GM11168 (cell line): ENCODE data around the gene DAG1.

Experiments used
- in situ Hi-C: fragments of 300-500 bp; cut with MboI; formaldehyde crosslinking; loops from one replicate; pipeline ENCODE4 v1.12.0; 2022; ENCODE audit warnings: low sequenced_read_pairs; ENCODE audit not compliant: unreplicated experiment

DAG1 gene

DNA sequence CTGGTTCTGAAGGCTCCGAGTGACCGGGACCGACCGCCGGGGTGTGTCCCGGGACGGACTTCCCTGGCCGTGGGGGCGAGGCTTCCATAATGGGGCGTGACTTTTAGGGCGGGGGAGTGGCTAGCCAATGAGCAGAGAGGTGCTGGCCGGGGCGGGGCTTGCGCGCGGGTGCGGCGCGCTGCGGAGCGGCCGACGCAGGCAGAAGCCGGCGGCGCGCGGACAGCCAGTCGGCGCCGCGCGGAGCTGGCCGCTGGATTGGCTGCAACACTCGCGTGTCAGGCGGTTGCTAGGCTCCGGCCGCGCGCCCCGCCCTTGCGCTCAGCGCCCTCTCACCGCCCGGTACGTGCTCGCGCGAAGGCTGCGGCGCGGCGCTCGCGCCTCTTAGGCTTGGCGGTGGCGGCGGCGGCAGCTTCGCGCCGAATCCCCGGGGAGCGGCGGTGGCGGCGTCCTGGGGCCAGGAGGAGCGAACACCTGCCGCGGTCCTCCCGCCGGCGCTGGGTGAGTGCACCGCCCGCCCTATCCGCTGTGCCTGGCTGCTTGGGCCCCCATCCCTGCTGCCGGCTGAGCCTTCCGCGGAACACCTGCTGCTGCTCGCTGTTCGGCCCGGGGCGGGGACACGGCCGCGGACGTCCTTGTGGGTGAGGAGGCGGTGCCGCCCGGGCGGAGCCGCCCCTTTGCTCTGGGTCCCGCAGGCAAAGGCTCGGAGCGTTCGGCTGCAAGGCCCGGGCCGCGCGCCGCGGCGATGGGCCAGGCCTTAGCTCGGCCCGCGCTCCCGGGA lies at the start of gene DAG1:
DAG1 (plus strand) TSS at position 332 of the 778 bp plus-strand sequence. CDS start 40,268 bp downstream, outside the sequence.
- in situ Hi-C loops, result no loop called here

DNA sequence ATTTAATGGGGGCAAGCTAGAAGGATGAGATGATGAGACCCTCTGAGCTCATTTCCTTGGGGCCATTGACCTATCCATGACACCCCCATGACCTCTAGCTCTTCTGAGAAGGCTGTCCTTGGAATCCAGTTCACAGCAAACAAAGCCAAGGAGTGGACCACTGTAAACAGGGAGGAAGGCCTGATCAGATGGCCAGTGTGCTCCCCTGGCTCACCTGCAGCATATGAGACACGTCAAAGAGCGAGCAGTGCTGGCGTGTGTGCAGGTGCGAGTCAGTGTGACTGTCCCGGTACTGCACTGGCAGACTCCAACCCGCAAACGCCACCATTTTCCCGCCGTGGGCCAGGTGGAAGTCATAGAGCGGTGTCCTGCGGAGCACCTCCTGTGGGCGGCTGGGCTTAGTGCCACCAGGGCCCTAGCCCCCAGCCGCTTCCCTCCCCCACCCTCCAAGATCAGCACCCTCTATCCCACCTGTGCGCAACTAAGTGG lies 48.1 kb upstream of the DAG1 start:
- in situ Hi-C loops, result no loop called here

DNA sequence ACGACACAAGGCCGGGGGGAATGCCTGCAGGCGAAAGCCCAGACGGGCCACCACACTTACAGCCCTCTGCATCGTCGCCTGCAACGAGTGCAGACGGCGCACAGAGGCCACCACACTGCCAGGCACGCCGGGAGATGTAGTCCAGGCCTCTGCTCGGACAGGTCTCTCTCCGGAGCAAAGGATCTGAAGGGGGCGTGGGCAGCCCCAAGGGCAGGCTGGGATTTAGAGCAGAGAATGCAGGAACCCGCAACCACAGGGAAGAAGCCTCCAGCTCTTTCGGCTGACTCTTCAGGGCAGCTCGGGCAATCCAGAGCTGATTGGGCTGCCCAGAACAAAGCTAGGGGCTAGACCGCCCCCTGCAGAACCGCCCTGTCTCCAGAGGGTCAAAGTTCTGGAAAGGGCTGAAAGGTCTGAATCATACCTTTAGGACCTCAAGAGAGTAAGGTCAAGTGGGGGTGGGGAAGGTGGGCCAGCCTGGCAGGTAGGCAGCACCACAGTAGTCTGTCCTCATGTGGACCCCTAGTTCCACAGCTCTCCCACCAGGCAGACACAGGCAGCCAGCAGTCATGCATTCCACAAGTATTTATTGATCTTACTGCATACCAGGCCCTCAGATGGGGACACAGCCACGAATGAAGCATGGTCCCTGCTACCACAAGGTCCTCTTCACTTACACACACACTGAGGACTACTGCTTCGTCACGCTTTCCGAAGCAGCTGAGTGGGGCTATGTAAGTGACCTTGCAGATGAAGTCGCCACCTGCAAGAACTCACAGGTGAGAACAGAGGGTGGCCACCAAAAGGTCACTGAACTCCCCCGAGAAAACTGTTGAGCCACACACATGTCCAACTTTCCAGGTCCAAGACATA lies 47.5 kb upstream of the DAG1 start, which contains the start of gene AMT:
AMT (minus strand) TSS at position 95 of the 870 bp plus-strand sequence; CDS start at position 72, 23 bp downstream.
- in situ Hi-C loops, result no loop called here

DNA sequence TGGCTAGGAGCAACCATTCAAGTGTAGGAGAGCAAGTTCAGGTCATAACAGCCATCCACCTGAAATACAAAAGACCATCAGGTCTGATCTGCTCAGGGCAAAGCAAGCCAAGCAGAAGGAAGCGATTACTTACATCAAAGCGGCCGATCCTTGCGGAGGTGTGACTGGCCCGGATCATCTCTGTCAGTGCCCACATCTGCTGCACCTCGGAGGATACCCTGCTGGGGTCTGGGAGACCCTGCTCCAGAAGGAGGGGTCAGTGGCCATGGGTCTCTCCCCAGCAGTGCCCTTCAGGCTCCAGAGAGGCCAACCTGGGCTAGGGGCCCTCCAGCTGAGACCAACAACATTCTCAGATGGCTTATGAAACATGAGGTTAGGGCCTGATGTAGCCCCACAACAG lies 45.3 kb upstream of the DAG1 start:
- in situ Hi-C loops, result loop anchor here (25.0 kb wide), 1 partner anchor 263 kb away; the partner anchor contains the start of genes CCDC71 and KLHDC8B

DNA sequence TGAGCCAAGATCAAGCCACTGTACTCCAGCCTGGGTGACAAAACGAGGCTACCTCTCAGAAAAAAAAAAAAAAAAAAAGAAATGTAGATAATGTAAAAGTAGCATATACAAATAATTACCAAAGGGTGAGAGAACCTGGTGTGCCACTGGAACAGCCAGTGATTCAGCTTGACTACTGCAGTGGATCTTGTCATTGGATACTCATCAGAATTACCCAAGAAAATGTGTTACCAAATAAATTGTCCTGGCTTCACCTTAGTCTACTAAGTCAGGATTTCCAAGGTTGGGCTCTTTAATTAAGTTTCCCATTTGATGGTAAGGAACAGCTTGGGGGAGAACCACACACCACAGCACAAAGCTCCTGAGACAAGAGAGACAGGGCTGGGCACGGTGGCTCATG lies 42.5 kb upstream of the DAG1 start:
- in situ Hi-C loops, result loop anchor here (25.0 kb wide), 1 partner anchor 265 kb away; the partner anchor contains the start of genes CCDC71 and KLHDC8B

DNA sequence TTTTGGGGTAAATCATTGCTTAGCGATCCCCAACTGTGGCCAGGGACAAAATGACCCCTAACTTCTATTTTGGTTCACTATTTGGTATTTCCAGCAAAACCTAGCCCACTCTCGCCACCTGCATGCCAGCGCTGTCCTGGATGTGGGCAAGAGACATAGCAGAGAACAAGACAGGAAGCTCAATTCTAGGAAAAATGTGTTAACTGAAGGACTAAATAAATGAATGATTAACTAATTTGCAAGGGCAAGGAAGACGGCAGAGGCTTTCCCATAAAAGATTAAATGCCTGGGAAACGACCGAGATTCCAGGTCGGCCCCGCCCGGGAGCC lies 41.4 kb upstream of the DAG1 start:
- in situ Hi-C loops, result loop anchor here (25.0 kb wide), 1 partner anchor 266 kb away; the partner anchor contains the start of genes CCDC71 and KLHDC8B

DNA sequence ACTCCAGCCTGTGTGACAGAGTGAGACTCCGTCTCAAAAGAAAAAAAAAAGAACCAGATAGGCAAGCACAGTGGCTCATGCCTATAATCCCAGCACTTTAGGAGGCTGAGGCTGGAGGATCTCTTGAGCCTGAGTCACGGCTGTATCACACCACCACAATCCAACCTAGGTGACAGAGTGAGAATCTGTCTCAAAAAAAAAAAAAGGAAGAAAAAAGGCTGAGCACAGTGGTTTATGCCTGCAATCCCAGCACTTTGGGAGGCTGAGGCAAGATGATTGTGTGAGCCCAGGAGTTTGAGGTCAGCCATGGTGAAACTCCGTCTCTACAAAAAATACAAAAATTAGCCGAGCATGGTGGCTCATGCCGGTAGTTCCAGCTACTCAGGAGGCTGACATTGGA lies 35.3 kb upstream of the DAG1 start:
- in situ Hi-C loops, result loop anchor here (25.0 kb wide), 1 partner anchor 272 kb away; the partner anchor contains the start of genes CCDC71 and KLHDC8B

DNA sequence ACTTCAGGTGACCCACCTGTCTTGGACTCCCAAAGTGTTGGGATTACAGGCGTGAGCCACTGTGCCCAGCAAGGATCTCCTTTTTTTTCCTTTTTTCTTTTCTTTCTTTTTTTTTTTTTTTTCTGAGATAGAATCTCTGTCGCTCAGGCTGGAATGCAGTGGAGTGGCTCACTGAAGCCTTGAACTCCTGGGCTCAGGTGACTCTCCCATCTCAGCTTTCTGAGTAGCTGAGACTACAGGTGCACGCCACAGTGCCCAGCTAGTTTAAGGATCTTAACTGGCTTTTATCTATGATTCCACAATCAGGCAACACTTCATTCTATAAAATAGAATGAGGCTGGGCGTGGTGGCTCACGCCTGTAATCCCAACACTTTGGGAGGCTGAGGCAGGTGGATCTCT lies 24.7 kb upstream of the DAG1 start:
- in situ Hi-C loops, result loop anchor here (5.0 to 25.0 kb wide), 2 partner anchors 103 to 283 kb away; partner anchors contain the start of genes CCDC71, KLHDC8B and USP4

DNA sequence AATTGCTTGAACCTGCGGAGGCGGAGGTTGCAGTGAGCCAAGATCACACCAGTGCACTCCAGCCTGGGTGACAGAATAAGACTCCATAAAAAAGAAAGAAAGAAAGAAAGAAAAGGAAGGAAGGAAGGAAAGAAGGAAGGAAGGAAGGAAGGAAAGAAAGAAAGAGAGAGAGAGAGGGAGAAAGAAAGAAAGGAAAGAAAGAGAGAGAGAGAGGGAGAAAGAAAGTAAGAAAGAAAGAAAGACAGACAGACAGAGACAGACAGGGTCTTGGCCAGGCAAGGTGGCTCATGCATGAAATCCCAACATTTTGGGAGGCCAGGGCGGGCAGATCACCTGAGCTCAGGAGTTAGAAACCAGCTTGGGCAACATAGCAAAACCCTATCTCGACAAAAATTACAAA lies 16.4 kb upstream of the DAG1 start:
- in situ Hi-C loops, result loop anchor here (10.0 kb wide), 1 partner anchor 129 kb away; no protein-coding TSS in a partner anchor

DNA sequence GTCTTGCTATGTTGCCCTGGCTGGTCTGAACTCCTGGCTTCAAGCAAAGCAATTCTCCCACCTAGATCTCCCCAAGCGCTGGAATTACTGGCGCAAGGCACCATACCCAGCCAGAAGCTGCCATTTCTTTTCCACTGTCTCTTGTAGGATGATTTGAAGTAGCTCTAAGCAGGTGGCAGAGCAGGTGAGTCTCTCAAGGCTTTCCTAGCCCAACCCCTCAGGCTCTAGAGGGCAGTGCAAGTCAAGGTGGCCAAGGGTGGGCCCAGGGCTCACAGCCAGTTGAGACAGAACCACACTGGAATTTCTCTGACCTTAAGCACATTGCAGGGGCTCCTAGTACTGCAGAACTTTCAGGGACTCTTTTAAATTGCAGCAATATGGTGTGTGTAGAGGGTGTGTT lies 15.6 kb upstream of the DAG1 start:
- in situ Hi-C loops, result loop anchor here (10.0 kb wide), 1 partner anchor 130 kb away; no protein-coding TSS in a partner anchor

DNA sequence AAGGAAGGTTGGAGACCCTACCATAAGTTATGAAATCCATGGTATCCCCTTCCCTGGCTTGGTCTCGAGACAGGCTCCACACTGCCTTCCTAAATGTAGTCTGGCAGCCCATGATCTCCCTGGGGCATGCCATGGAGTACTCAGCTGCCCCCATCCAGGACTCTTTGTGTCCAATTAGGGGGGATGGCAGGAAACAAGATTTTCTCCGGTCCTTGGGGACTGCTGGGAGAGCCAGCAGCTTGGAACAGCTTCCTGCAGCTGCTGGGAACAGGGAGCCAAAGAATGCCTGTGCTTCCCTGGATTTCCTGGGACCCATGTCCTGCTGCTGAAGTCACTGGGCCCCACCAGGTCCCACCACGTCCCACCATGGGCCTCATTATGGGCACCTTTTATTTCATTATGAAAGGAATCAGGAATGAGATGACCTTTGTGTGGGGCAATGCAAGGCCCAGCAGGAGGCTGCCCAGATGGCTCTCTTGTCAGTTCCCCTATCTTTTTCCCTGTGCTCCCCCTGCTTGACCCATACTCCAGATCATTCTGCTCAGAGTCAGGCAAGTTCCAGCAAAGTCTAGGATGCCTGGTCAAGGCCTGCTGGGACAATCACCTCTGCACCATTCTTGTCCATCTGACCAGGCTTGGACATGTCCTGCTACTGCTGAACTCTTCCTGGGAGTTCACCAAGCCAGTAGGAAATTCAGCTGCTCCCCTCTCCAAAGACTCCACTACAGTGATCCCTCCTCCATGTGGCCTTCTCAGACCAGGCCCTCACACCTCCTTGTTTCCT lies 15.0 kb upstream of the DAG1 start:
- in situ Hi-C loops, result loop anchor here (10.0 kb wide), 1 partner anchor 130 kb away; no protein-coding TSS in a partner anchor

DNA sequence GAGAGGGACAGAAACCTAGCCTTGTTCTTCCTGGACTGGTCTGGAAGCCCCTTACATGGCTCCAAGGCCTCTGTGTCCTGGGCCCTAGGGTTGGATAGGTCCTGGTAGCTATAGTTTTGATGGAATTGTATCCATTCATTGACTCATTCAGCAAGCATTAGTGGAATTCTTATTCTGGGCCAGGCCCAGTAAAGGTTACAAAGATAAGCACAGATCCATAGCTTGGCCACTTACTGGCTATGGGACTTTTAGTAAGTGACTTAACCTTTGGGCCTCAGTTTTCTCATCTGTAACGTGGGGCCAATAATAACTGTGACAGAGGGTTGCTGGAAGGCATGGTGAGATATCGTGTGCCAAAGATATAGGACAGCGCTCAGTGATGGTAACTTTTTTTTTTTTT lies 13.6 kb upstream of the DAG1 start:
- in situ Hi-C loops, result loop anchor here (10.0 kb wide), 1 partner anchor 132 kb away; no protein-coding TSS in a partner anchor

DNA sequence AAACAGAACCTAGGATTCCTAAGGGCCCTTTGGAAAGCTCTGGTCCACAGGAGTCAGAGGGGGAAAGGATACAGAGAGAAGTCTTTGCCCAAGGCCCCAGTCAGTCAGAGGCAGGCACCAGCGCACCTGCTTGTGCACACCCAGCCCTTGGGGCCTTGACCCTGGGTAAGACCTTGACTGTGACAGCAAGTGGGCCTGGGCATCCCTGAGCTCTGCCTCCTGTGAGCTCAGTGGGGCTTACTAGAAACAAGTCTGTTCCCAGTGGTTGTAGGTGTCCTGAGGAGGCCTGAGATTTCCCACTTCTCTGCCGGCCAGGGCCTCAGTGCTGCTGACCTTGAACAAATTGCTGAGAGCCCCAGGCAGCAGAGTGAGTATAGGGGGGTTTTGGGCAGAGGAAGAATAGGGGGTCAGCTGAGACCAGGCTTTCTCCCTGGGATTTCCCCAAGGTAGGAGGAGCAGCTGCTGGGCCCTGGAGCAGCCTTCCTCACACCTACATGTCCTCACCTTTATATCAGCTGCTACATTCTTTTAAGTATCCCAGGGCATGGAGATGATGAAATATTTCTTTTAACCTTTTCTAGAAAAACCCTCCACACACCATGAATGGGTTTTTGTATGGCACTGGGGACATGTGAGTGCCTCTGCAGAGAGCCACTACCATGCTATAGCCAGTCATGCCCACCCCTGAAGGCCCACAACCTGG lies 9.7 kb upstream of the DAG1 start:
- in situ Hi-C loops, result no loop called here

DNA sequence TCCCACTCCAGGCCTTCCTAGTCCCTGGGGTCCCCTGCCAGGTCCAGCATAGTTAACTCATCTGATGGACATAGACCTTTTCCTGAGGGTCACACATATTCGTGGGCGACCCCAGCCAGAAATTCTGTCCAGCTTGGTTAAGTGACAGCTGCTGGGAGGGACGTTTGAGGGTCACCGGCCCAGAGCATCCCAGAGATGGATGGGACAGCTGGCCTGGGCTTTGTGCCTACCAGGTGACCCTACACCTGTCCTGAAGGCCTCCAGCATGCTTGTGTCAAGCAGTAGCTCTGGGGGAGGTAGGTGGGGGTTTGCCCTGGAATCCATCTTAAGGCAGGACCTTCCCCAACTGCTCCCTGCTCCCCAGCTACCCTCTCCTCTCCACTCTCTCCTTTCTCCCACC lies 9.1 kb upstream of the DAG1 start:
- in situ Hi-C loops, result no loop called here

DNA sequence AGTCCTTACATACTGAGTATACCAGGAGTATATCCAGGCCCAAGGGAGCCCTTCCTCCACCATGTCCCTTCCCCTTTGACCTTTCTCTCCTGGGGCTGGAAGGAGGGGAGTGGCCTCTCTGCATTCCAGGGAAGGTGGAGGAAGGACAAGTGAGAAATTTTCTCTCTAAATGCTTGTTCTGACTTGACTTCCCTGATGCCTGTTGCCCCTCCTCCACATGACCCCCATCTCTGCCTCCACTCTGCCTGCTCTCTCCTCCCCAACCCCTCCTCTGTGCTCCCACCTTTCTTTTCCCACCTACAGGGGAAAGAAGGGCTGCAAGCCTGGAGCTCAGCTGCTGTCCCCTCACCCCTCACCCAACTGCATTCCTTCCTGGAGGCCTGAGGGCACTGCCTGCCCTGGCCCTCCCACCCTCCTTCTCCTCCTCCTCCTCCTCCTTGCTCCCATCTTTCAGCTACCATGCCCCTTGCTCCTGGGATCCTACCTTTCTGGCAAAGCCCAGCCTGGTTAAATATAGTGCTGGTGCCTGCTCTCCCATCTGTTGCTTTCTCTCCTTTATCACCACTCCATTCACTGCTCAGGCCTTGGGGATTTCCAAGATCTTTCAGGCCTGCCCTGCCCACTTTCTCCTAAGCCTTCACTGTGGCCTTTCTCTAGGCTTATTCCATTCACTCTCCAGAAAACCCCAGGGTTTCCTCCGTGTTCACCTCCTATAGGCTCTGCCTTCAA lies 8.5 kb upstream of the DAG1 start:
- in situ Hi-C loops, result no loop called here

DNA sequence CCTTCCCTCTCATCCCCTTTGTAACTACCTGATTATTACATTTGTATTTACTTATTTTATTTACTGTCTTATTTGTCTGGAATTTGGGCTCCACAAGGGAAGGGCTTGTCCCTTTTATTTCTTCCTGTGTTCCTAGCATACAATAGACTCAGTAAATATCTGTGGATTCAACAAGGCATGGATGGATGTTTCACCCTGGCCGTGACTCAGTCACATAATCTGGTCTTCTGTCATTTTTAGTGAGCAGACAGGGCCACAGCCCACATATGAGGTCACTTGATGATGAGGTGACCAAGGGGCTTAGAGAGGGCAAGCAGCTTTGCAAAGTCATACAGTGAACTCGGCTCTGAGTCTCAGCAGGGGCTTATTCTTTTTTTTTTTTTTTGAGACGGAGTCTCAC lies 7.8 kb upstream of the DAG1 start:
- in situ Hi-C loops, result no loop called here

DNA sequence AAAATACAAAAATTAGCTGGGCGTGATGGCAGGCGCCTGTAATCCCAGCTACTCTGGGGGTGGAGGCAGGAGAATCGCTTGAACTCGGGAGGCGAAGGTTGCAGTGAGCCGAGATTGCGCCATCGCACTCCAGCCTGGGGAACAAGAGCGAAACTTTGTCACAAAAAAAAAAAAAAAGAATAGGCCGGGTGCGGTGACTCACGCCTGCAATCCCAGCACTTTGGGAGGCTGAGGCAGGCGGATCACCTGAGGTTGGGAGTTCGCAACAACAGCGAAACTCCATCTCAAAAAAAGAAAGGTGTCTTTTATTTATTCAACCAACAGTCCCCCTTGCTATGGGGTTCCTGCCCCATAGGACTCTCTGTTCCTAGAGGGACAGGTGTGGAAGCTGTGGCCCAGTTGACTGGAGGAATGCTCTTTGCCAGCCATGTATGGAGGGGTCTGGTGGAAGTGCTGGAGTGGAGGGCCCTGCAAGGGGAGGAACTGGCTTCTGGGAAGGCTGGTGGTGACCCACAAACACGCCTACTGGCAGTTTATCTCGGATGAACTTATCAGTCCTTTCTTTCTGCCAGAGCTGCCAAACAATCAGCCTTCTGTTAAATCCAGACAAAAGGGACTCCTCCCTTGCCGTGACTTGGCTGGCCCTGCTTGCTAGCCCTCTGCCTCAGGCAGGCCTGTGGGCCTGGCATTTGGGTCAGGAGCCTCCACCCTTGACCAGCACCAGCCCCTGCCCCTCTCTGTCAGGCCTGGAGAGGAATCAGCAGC lies 4.6 kb upstream of the DAG1 start:
- in situ Hi-C loops, result no loop called here

DNA sequence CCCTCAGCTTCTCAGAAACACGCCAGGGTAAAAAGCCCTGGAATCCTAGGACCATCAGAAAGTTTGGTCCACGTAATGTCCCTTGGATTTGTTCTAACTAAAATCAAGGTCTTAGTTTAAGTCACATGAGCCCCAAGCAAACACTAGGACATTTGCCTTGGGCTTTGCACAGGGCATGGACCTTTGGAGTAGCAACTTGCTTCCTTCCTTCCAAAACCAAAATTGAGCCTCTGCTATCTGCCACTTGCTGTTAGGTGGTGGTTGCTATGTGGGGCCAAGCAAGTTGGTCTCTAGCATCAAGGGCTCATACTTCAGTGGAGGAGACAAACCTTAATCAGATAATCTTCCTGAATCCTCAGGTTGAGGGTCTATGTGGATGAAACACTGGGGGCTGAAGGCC lies 4.0 kb upstream of the DAG1 start:
- in situ Hi-C loops, result no loop called here
